H1 (cell line): Measurements from ENCODE around the gene CPA4. TPM values are rescaled to one million over a fixed set of nuclear protein-coding genes. Genes with fewer than 3 reads are reported as not detected.

Experiments
- CTCF ChIA-PET: fragments of 300-600 bp; sonication (Branson Sonifier 250); formaldehyde crosslinking; loops from one replicate; lab custom pipeline; 2021; ENCODE audit not compliant: partially characterized antibody; lab: Charles Lee
- POLR2A ChIA-PET: fragments of 300-600 bp; sonication (Branson Sonifier 250); formaldehyde crosslinking; loops from one replicate; lab custom pipeline; 2021; ENCODE audit warnings: inconsistent platforms; ENCODE audit not compliant: partially characterized antibody; lab: Charles Lee
- DNase-seq, 2 experiments: peaks; one replicate each; pipeline versions ENCODE4 v3.0.0 to v3.0.0-alpha.2; 2010 to 2022; ENCODE audit warnings: low spot score in 2 of 2, low read depth in 1 of 2, mixed read lengths in 1 of 2
- FAIRE-seq: peaks from 2 replicates; lab custom pipeline; 2011; peaks lifted over from hg19 to GRCh38; lab: Jason Lieb, UNC
- H2AFZ ChIP-seq: 2 replicates; pipeline ENCODE4 v1.8.1; 2012; ENCODE audit warnings: low read length, inconsistent platforms
- H2AK5ac ChIP-seq: 2 replicates; pipeline ENCODE4 v1.6.1; 2013; ENCODE audit warnings: low read depth, low read length
- H2BK120ac ChIP-seq: replicated peaks from 2 replicates; pipeline ENCODE3; 2013; ENCODE audit warnings: low read depth, low read length, inconsistent platforms
- H2BK12ac ChIP-seq: 2 replicates; pipeline ENCODE4 v1.6.1; 2013; ENCODE audit warnings: low read depth, low read length
- H2BK15ac ChIP-seq: 2 replicates; pipeline ENCODE4 v1.6.1; 2013; ENCODE audit warnings: low read length
- H2BK20ac ChIP-seq: 2 replicates; pipeline ENCODE4 v1.6.1; 2013; ENCODE audit warnings: low read length
- H2BK5ac ChIP-seq: 2 replicates; pipeline ENCODE4 v1.6.1; 2013; ENCODE audit warnings: low read depth, low read length
- H3K14ac ChIP-seq: 2 replicates; pipeline ENCODE4 v1.6.1; 2013; ENCODE audit warnings: inconsistent platforms; ENCODE audit not compliant: insufficient read length
- H3K18ac ChIP-seq: 2 replicates; pipeline ENCODE4 v1.6.1; 2013; ENCODE audit warnings: low read length; ENCODE audit errors: extremely low read depth
- H3K23ac ChIP-seq: 2 replicates; pipeline ENCODE4 v1.6.1; 2013; ENCODE audit warnings: inconsistent platforms; ENCODE audit not compliant: insufficient read length
- H3K23me2 ChIP-seq: 2 replicates; pipeline ENCODE4 v1.6.1; 2013; ENCODE audit warnings: low read depth, low read length
- H3K27ac ChIP-seq: 2 replicates; pipeline ENCODE4 v1.6.1; 2011; ENCODE audit warnings: low read depth, low read length, inconsistent platforms
- H3K27me3 ChIP-seq, 4 experiments: replicated peaks in 1 of 4; 1 replicate in 1 of 4; 2 replicates in 3 of 4; pipeline versions ENCODE4 v1.6.1 to v1.8.1; 2011 to 2013; ENCODE audit warnings: low read length in 3 of 4, mild to moderate bottlenecking in 3 of 4, inconsistent platforms in 2 of 4, mixed read lengths in 2 of 4, moderate library complexity in 1 of 4; ENCODE audit not compliant: control insufficient read depth in 3 of 4, insufficient read depth in 3 of 4; ENCODE audit errors: extremely low read depth in 1 of 4
- H3K36me3 ChIP-seq, 4 experiments: 2 replicates each; pipeline versions ENCODE4 v1.6.1 to v1.8.1; 2011 to 2013; ENCODE audit warnings: mild to moderate bottlenecking in 4 of 4, low read length in 3 of 4, moderate library complexity in 2 of 4, control low read depth in 1 of 4, inconsistent platforms in 1 of 4; ENCODE audit not compliant: insufficient read depth in 4 of 4, control insufficient read depth in 2 of 4
- H3K4ac ChIP-seq: replicated peaks from 2 replicates; pipeline ENCODE3; 2013; ENCODE audit warnings: low read length, low read depth, mixed read lengths, inconsistent platforms; ENCODE audit not compliant: insufficient read length
- H3K4me1 ChIP-seq, 4 experiments: replicated peaks in 1 of 4; 1 replicate in 1 of 4; 2 replicates in 3 of 4; pipeline versions ENCODE4 v1.6.1 to v1.8.1; 2011 to 2013; ENCODE audit warnings: low read length in 3 of 4, inconsistent platforms in 2 of 4, mixed read lengths in 1 of 4; ENCODE audit not compliant: insufficient read depth in 4 of 4, control insufficient read depth in 3 of 4
- H3K4me2 ChIP-seq, 2 experiments: 2 replicates each; pipeline versions ENCODE4 v1.6.1 to v1.8.1; 2011 to 2013; ENCODE audit warnings: low read depth in 2 of 2, low read length in 2 of 2, control low read depth in 1 of 2, inconsistent platforms in 1 of 2, mild to moderate bottlenecking in 1 of 2; ENCODE audit not compliant: insufficient read depth in 1 of 2
- H3K4me3 ChIP-seq, 4 experiments: fragments of 200-600, 300-600 bp in 1 of 4; sonication (generic), shearing (Covaris generic), sonication (Bioruptor Twin) in 1 of 4; 2 replicates each; pipeline versions ENCODE4 v1.5.1 to v1.8.1; 2011 to 2016; ENCODE audit warnings: low read length in 4 of 4, low read depth in 3 of 4, control low read depth in 2 of 4, inconsistent platforms in 2 of 4, mild to moderate bottlenecking in 2 of 4, mixed read lengths in 1 of 4, moderate library complexity in 1 of 4; ENCODE audit not compliant: insufficient read depth in 2 of 4; ENCODE audit errors: extremely low read depth in 1 of 4
- H3K56ac ChIP-seq: replicated peaks from 2 replicates; pipeline ENCODE3; 2013; ENCODE audit warnings: low read depth, mild to moderate bottlenecking, mixed read lengths, low read length, inconsistent platforms; ENCODE audit not compliant: insufficient read length
- H3K79me1 ChIP-seq: 2 replicates; pipeline ENCODE4 v1.6.1; 2013; ENCODE audit warnings: low read depth, low read length, control low read depth
- H3K79me2 ChIP-seq, 2 experiments: 2 replicates each; pipeline versions ENCODE4 v1.6.1 to v1.8.1; 2012 to 2013; ENCODE audit warnings: low read length in 2 of 2, mild to moderate bottlenecking in 2 of 2, inconsistent platforms in 1 of 2; ENCODE audit not compliant: insufficient read depth in 2 of 2, control insufficient read depth in 1 of 2
- H3K9ac ChIP-seq, 4 experiments: replicated peaks in 1 of 4; 1 replicate in 1 of 4; 2 replicates in 3 of 4; pipeline versions ENCODE4 v1.6.1 to v1.8.1; 2011 to 2013; ENCODE audit warnings: low read depth in 3 of 4, low read length in 3 of 4, control low read depth in 2 of 4, mild to moderate bottlenecking in 2 of 4, moderate library complexity in 2 of 4, inconsistent platforms in 1 of 4; ENCODE audit errors: extremely low read depth in 1 of 4
- H3K9me3 ChIP-seq, 2 experiments: 2 replicates each; pipeline versions ENCODE4 v1.6.1 to v1.8.1; 2012 to 2013; ENCODE audit warnings: mild to moderate bottlenecking in 2 of 2, moderate library complexity in 2 of 2, control low read depth in 1 of 2, inconsistent platforms in 1 of 2, low read depth in 1 of 2, low read length in 1 of 2, mixed read lengths in 1 of 2; ENCODE audit not compliant: insufficient read depth in 2 of 2
- H4K20me1 ChIP-seq, 2 experiments: replicated peaks in 1 of 2; 2 replicates each; pipeline versions ENCODE3 to v1.8.1; 2011 to 2013; ENCODE audit warnings: inconsistent platforms in 2 of 2, low read length in 2 of 2, mild to moderate bottlenecking in 1 of 2; ENCODE audit not compliant: insufficient read depth in 2 of 2, control insufficient read depth in 1 of 2
- H4K5ac ChIP-seq: 2 replicates; pipeline ENCODE4 v1.6.1; 2013; ENCODE audit warnings: low read length, low read depth, mixed read lengths, inconsistent platforms; ENCODE audit not compliant: insufficient read length
- H4K8ac ChIP-seq: 2 replicates; pipeline ENCODE4 v1.8.0; 2013; ENCODE audit warnings: mild to moderate bottlenecking, moderate library complexity, low read length, inconsistent platforms; ENCODE audit not compliant: insufficient read depth; ENCODE audit errors: extremely low read depth
- H4K91ac ChIP-seq: replicated peaks from 2 replicates; pipeline ENCODE3; 2013; ENCODE audit warnings: low read length, mixed read lengths, inconsistent platforms; ENCODE audit not compliant: insufficient read length
- CTCF ChIP-seq, 3 experiments: IDR thresholded peaks; 1 replicate in 2 of 3; 2 replicates in 1 of 3; pipeline versions ENCODE4 v1.5.1 to v1.6.1; 2011; ENCODE audit warnings: low read length in 3 of 3, mild to moderate bottlenecking in 3 of 3, inconsistent platforms in 2 of 3, low read depth in 1 of 3, moderate library complexity in 1 of 3; ENCODE audit not compliant: insufficient read depth in 1 of 3; ENCODE audit errors: control extremely low read depth in 1 of 3
- JUND ChIP-seq: IDR thresholded peaks from 2 replicates; pipeline ENCODE4 v1.6.1; 2011; ENCODE audit warnings: mild to moderate bottlenecking, improper control_type of control experiment, low read length
- NANOG ChIP-seq: IDR thresholded peaks from 2 replicates; pipeline ENCODE4 v1.6.1; 2011; ENCODE audit warnings: low read length, low read depth, mild to moderate bottlenecking, inconsistent platforms; ENCODE audit not compliant: insufficient read depth, poor library complexity, severe bottlenecking
- POU5F1 ChIP-seq: IDR thresholded peaks from 2 replicates; pipeline ENCODE4 v1.6.1; 2011; ENCODE audit warnings: low read depth, mild to moderate bottlenecking, low read length, moderate library complexity
- WGBS, 2 experiments: shearing (Covaris generic) in 1 of 2; methylation state at CpG; one replicate each; pipeline versions ENCODE4 v1.1.6 to v1.1.7; 2013 to 2015; ENCODE audit warnings: low lambda C conversion rate in 2 of 2, mixed read lengths in 2 of 2, inconsistent platforms in 1 of 2, low coverage in 1 of 2, missing lambda C conversion rate in 1 of 2; ENCODE audit not compliant: insufficient replicate concordance in 2 of 2, insufficient coverage in 1 of 2, insufficient read length in 1 of 2; ENCODE audit errors: extremely low coverage in 1 of 2, missing lambda C conversion rate in 1 of 2; 5-methylcytosine and 5-hydroxymethylcytosine counted together
- polyA plus RNA-seq, 7 experiments: library from polyadenylated mRNA; depleted of rRNA in 3 of 7; stranded (reverse) in 5 of 7; unstranded in 2 of 7; fragments of >200 nt in 5 of 7; fragments of 200-250 nt in 2 of 7; gene quantifications; 1 replicate in 5 of 7; 2 replicates in 1 of 7; 4 replicates in 1 of 7; pipeline versions ENCODE4 v1.2.1 to v1.2.3, GENCODE V29; 2011 to 2013; ENCODE audit warnings: missing spikeins in 2 of 7, mixed read lengths in 2 of 7
- total RNA-seq: library from RNA; stranded (reverse); fragmentation: NEBNext Ultra II Directional; extraction: Animal tissue kit (Norgen Biotek cat#: 25700); gene quantifications from 2 replicates; pipeline ENCODE4 v1.2.1, GENCODE V29; 2021
- TF ChIP-seq, protein P1 (sequence below): IDR thresholded peaks from 2 replicates; pipeline ENCODE4 v1.6.1; 2011; ENCODE audit warnings: low read depth, mild to moderate bottlenecking, low read length; ENCODE audit not compliant: insufficient read depth

CPA4 gene
- total and polyA plus RNA-seq, 2 of the 8 experiments (the other 6 are each of a cell fraction or from before 2014, with no cell fraction given): 0.03 TPM; not detected in 1

DNA sequence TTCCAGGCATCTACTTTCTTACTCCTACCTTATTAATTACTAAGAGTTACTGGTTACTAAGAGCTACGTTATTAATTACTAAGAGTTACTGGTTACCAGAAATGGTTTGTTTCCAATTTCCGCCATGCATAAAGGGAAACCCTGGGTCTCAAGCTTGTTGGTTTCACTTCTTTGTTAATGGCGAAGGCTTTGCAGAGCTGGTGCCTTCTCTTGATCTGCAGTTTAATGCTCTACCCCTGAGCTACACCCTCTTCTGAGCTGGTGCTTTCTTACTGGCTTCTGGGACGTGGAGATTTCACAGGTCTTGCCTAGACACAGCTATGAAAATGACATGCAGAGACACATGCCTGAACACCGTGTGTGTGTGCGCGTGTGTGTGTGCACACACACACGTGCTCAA, 560 bp downstream of the CPA4 start:
- no peak overlapping the region for H3K14ac ChIP-seq
- POLR2A ChIA-PET: no interaction called here
- H3K56ac ChIP-seq: no peak overlapping the region
- no peak overlapping the region for H3K9ac ChIP-seq
- no peak overlapping the region for H2BK5ac ChIP-seq
- no peak overlapping the region for H4K5ac ChIP-seq
- no peaks in the 10 kb centered on the region for H3K79me1 ChIP-seq
- TF ChIP-seq CTCF (IDR thresholded peaks at IDR 0.05; ENCODE audit: control extremely low read depth in 1 of 3, insufficient read depth in 1 of 3, low read depth in 1 of 3, low read length in 3 of 3) (no peak), JUND (no peak), POU5F1 (no peak), NANOG (no peak)
- TF ChIP-seq, protein P1, sequence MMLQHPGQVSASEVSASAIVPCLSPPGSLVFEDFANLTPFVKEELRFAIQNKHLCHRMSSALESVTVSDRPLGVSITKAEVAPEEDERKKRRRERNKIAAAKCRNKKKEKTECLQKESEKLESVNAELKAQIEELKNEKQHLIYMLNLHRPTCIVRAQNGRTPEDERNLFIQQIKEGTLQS: no peak
- TF ChIP-seq, all 59 proteins: peak for 0
- Histone ChIP-seq H2AFZ (no peak overlapping the region), H3K23ac (no peak overlapping the region), H3K23me2 (no peaks in the 10 kb centered on the region), H2AK5ac (no peak overlapping the region), H2BK20ac (no peak overlapping the region), H3K27ac (no peak overlapping the region), H3K4me3 (no peak overlapping the region), H4K20me1 (no peaks in the 10 kb centered on the region), H4K91ac (no peak overlapping the region), H3K18ac (no peak overlapping the region), H3K4me1 (no peaks in the 10 kb centered on the region), H3K36me3 (no peaks in the 10 kb centered on the region), H4K8ac (no peak overlapping the region), H3K4me2 (no peak overlapping the region), H3K4ac (no peak overlapping the region), H3K9me3 (0 out of 4 replicates have a peak, but pooled peaks cover 0 to 2% of the 10 kb centered on the region in 2 experiments), H2BK120ac (no peak overlapping the region), H2BK12ac (no peak overlapping the region), H3K27me3 (no peaks in the 10 kb centered on the region), H3K79me2 (no peaks in the 10 kb centered on the region), H2BK15ac (0 out of 2 replicates have a peak overlapping the region, but pooled peaks have one; percentile 46)
- CTCF ChIA-PET: interaction anchor here (1.0 to 2.0 kb wide), 7 partner anchors 16 to 419 kb away, joined by 3 to 8 read pairs (median 3); no protein-coding TSS in a partner anchor
- DNase-seq (no peak), FAIRE-seq (no peak)
- WGBS, 2 experiments: 89% methylated on average over 8 of the region's 8 CpGs; no CpG with 5 or more reads in 1 of the 2 experiments
